ENCODE measurements around the gene GCA. TPM values are rescaled to one million over a fixed set of nuclear protein-coding genes. Genes with fewer than 3 reads are reported as not detected.
A peak's percentile ranks its signal among the peaks of the same experiment; 100 is the strongest.

GCA gene
- total RNA-seq, 1 donor from 2014 or later, result 64.8 TPM

- TF ChIP-seq, protein P1, sequence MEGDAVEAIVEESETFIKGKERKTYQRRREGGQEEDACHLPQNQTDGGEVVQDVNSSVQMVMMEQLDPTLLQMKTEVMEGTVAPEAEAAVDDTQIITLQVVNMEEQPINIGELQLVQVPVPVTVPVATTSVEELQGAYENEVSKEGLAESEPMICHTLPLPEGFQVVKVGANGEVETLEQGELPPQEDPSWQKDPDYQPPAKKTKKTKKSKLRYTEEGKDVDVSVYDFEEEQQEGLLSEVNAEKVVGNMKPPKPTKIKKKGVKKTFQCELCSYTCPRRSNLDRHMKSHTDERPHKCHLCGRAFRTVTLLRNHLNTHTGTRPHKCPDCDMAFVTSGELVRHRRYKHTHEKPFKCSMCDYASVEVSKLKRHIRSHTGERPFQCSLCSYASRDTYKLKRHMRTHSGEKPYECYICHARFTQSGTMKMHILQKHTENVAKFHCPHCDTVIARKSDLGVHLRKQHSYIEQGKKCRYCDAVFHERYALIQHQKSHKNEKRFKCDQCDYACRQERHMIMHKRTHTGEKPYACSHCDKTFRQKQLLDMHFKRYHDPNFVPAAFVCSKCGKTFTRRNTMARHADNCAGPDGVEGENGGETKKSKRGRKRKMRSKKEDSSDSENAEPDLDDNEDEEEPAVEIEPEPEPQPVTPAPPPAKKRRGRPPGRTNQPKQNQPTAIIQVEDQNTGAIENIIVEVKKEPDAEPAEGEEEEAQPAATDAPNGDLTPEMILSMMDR (IDR thresholded peaks at IDR 0.05), result no peak
- Histone ChIP-seq H3K4me1 (peaks cover 40% of the 10 kb centered on the region), H3K9me3 (no peaks in the 10 kb centered on the region), H3K36me3 (no peaks in the 10 kb centered on the region), H3K27me3 (no peaks in the 10 kb centered on the region), H3K27ac (no peak overlapping the region), H3K4me3 (peak overlapping the region; percentile 80)
- ATAC-seq (no peak), DNase-seq (no peak)
- intact Hi-C loops (cut with DNase I), result no loop called here
Measured at GRCh38 chr2:162315938-162316337, 28.0 kb upstream of the GCA start.

DNA sequence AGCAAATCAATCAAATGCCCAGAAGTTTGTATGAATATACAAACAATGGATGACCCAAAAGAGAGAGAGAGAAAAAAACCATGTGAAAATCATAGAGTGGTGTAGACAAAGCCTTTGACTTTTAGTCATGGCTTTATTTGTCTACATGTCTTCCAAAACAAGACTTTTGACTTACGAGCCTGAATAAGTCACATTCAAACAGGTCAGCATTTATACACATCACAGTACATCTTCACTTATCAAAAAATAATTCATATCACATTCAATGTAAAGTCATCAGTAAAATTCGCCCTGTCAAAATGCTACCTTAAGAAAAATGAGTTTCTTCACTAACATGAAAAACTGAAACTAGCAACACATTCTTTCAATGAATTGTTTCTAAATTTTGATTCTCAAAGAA lies 27.3 kb upstream of the GCA start:
- TF ChIP-seq, protein P1 (IDR thresholded peaks at IDR 0.05), result no peak

GRCh38 chr2:162317058-162317742 lies 26.7 kb upstream of the GCA start:
- Histone ChIP-seq H3K27ac (peak overlapping the region; percentile 97), H3K9me3 (no peaks in the 10 kb centered on the region), H3K27me3 (no peaks in the 10 kb centered on the region), H3K4me3 (peak overlapping the region; percentile 80), H3K36me3 (no peaks in the 10 kb centered on the region), H3K4me1 (peaks cover 40% of the 10 kb centered on the region)
- ATAC-seq (no peak), DNase-seq (no peak)
- TF ChIP-seq, protein P1 (IDR thresholded peaks at IDR 0.05), result no peak
- intact Hi-C loops (cut with DNase I), result no loop called here

More for the DNA sequence above, 27.3 kb upstream of the GCA start:
- Histone ChIP-seq H3K27me3 (no peaks in the 10 kb centered on the region), H3K27ac (no peak overlapping the region), H3K4me1 (peaks cover 40% of the 10 kb centered on the region), H3K36me3 (no peaks in the 10 kb centered on the region), H3K4me3 (peak overlapping the region; percentile 80), H3K9me3 (no peaks in the 10 kb centered on the region)
- DNase-seq (no peak), ATAC-seq (no peak)
- intact Hi-C loops (cut with DNase I), result no loop called here

DNA sequence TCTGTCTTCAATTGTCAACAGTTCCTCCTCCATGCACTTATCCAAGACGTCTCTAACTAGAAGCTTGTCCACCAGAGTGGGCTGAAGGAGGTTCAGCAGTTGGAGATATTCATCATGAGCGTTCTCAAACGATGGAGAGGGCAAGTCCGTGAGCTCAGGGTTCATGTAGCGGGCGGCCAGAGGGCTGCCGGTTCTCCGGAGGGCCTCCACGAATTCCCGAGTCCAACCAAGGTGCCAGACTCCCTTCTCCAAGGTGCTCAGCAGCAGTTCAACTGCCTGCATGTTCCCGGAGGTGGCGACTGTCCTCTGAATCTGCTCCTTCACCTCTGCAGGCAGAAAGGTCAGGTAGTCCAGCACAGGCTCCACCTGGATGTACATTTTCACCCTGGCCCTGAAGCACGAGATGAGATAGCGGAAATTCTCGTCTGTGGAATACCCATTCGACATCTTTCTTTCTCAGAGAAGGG lies 26.0 kb upstream of the GCA start:
- Histone ChIP-seq H3K36me3 (no peaks in the 10 kb centered on the region), H3K4me1 (peaks cover 40% of the 10 kb centered on the region), H3K27ac (peak overlapping the region; percentile 97), H3K9me3 (no peaks in the 10 kb centered on the region), H3K27me3 (no peaks in the 10 kb centered on the region), H3K4me3 (peak overlapping the region; percentile 80)
- ATAC-seq (peak; percentile 54), DNase-seq (peak; percentile 70)
- intact Hi-C loops (cut with DNase I), result no loop called here
- TF ChIP-seq, protein P1 (IDR thresholded peaks at IDR 0.05), result no peak

- Histone ChIP-seq H3K4me3 (peak within 1 kb of the TSS; percentile 80), H3K4me1 (peaks cover 40% of the 10 kb centered on the region), H3K27me3 (no peaks in the 10 kb centered on the region), H3K9me3 (no peaks in the 10 kb centered on the region), H3K27ac (peak within 1 kb of the TSS; percentile 97), H3K36me3 (no peaks in the 10 kb centered on the region)
- ATAC-seq (peak; percentile 96), DNase-seq (peak; percentile 89)
- intact Hi-C loops (cut with DNase I), result no loop called here
- TF ChIP-seq, protein P1 (IDR thresholded peaks at IDR 0.05), result peak; percentile 48
Measured at GRCh38 chr2:162318328-162319180, 25.4 kb upstream of the GCA start, which contains the start of gene IFIH1. IFIH1 (minus strand) TSS chr2:162318684; CDS start chr2:162318307, 377 bp downstream.
